ENCODE data around the gene WBP1.

DNA sequence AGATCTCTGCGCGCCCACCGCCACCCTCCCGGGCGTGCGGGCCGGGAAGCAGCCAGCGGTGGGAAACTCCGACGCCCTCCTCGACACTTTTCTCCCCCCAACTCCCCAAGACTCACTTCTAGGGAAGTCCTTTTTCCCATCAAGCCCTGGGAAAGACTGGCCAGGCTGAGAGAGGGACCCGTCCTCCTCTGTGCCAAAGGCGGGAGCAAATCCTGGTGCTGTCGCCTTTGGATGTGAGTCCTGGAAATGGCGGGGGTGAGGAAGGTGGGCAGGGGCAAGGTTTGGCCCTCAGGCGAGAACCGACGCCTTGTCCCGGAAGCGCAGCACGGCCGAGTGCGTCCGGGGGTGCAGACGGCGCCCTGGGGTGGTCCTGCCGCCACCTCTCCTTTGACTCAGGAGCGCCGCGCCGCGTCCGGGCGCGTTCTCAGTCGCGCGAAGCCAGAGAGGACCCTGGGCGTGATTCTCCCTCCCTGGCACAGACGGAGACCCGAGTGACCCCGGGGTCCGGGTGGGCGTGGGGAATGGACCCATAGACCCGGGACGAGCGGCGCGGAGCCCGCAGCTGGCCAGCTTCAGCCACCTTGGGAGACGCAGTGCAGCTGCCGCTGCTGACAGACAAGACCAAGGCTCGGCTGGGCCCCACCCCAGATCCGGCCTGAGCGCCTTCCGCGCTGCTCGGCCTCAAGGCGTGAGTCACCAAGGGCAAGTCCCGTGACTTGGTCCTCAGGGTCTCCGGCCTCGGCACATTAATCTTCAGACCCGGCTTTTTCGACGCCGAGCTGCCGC, 44.7 kb downstream of the WBP1 start:
- TF ChIP-seq, protein P1, sequence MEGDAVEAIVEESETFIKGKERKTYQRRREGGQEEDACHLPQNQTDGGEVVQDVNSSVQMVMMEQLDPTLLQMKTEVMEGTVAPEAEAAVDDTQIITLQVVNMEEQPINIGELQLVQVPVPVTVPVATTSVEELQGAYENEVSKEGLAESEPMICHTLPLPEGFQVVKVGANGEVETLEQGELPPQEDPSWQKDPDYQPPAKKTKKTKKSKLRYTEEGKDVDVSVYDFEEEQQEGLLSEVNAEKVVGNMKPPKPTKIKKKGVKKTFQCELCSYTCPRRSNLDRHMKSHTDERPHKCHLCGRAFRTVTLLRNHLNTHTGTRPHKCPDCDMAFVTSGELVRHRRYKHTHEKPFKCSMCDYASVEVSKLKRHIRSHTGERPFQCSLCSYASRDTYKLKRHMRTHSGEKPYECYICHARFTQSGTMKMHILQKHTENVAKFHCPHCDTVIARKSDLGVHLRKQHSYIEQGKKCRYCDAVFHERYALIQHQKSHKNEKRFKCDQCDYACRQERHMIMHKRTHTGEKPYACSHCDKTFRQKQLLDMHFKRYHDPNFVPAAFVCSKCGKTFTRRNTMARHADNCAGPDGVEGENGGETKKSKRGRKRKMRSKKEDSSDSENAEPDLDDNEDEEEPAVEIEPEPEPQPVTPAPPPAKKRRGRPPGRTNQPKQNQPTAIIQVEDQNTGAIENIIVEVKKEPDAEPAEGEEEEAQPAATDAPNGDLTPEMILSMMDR (IDR thresholded peaks at IDR 0.05) = peak; percentile 43
- no peak for TF ChIP-seq EP300 (IDR thresholded peaks at IDR 0.05)
- no peak for TF ChIP-seq PBX3 (IDR thresholded peaks at IDR 0.05)
